MM.1S (cell line): ENCODE measurements around the gene TLR6.

Experiments used
- CTCF ChIP-seq: fragments of 300-600 bp; sonication (generic); IDR thresholded peaks from 2 replicates; pipeline ENCODE4 v1.5.1; 2016; ENCODE audit warnings: antibody characterized with exemption, low read length, mixed read lengths
- EZH2 ChIP-seq: fragments of 300-600 bp; sonication (generic); optimal IDR thresholded peaks from 2 replicates; pipeline ENCODE3; 2017; ENCODE audit warnings: low read depth, mild to moderate bottlenecking, antibody characterized with exemption, low read length, mixed read lengths
- EZH2phosphoT487 ChIP-seq: fragments of 300-600 bp; sonication (generic); IDR thresholded peaks from 2 replicates; pipeline ENCODE4 v1.6.1; 2018; ENCODE audit warnings: antibody characterized with exemption, low read length

DNA sequence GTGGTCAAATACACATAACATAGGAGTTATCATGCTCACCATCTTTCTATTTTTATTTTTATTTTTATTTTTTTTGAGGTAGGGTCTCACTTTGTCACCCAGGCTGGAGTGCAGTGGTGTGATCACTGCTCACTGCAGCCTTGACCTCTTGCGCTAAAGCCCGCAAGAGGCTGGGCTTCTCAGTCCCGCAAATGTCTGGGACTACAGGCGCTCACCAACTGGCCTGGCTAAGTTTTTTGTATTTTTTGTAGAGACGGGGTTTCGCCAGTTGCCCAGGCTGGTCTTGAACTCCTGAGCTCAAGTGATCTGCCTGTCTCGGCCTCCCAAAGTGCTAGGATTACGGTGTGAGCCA lies 73.5 kb downstream of the TLR6 start:
- TF ChIP-seq CTCF (no peak), EZH2 (no peak), EZH2phosphoT487 (no peak)
